Stimulated activated CD4-positive, alpha-beta T cell treated with anti-CD3 and anti-CD28 coated beads, Interleukin-4, amount 100 ng/mL, for 4 hours (primary cell): ENCODE measurements around the gene VEGFC.

Experiments used
- DNase-seq, 2 experiments: peaks; one replicate each; pipeline ENCODE4 v3.0.0-alpha.2; 2020

Gene VEGFC, protein sequence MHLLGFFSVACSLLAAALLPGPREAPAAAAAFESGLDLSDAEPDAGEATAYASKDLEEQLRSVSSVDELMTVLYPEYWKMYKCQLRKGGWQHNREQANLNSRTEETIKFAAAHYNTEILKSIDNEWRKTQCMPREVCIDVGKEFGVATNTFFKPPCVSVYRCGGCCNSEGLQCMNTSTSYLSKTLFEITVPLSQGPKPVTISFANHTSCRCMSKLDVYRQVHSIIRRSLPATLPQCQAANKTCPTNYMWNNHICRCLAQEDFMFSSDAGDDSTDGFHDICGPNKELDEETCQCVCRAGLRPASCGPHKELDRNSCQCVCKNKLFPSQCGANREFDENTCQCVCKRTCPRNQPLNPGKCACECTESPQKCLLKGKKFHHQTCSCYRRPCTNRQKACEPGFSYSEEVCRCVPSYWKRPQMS

DNA sequence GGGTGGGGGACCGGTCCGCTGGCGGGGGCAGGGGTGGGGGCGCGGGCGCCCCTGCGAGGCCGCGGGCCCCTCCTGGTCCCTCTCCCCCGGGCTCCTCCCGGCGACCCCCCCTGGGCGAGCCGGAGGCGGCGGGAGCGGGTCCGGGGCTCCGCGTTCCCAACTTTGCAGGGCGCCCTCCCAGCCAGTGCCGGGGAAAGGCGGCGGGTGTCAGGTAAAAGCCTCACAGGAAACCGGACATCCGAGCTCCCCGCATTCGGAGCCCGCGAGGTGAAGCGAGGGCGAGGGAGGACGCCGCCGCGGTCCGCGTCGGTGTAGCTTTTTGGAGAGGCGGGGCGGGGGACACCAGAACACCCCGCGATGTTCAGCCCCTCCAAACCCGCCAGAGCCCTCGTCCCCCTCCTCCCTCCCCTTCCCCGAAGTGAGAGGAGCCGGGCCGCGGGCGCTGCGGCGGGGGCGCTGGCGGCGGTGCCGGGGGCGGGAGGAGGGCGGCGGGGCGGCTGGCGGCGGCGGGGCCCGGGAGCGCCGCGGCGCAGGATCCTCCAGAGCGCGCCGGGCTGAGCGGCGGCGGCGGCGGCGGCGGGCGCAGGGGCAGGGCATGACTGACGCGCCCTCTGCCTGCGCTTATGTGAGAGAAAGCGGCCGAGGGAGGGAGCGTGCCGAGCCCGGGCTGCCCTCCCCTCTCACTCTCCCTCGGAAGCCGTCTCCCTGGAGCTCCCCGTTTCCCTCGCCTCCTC is at the start of gene VEGFC:
TSS of gene VEGFC (minus strand) at position 597 of the 734 bp plus-strand sequence. CDS start 611 bp downstream, outside the sequence.
- DNase-seq, result peak in 1 of 2 experiments; percentile 2

DNA sequence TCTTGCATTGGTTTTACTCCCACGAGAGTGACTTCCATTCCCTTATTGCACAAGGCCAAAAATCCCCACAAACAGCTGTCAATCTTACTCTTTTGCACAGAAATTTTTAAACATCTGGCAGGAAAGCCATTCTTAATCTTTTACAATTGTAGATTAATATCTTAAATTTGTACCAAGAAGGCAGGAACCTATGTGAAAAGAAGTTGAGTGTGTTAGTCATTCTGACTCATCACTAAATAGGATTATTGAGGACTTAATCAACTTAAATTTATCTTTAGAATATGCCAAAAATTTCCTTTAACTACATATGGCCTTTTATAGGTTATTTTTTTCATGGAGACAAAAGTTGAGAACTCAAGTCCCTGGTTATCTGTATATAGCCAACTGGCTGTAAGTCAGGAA is 49.0 kb upstream of the VEGFC start:
- DNase-seq, result no peak

DNA sequence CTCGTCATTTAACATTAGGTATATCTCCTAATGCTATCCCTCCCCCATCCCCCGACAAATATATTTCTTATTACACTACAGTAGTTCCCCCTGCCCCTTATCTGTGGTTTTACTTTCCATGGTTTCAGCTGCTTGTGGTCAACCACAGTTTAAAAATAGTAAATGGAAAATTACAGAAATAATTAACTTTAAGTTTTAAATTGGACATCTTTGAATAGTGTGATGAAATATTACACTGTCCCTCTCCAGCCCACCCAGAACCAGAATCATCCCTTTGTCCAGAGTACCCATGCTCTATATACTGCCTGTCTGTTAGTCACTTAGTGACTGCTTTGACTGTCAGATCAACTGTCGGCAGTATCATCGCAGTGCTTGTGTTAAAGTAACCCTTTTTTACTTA is 47.4 kb upstream of the VEGFC start:
- DNase-seq, result no peak

DNA sequence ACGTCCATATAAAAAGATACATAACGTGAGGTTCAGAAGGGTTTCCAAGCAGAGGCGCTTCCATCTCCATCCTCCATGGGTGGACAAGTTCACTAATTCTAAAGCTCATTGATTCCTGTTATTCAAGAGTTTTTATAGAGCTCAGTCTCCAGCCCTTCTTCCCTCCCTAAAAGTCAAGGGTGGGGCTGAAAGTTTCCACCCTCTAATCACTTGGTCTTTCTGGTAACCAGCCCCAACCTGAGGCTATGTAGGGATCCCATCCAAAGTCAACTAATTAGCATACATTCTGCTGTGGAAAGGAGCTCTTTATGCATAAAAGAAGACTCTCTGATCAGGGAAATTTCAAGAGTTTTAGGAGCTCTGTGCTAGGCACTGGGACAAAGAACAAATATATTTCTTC is 46.9 kb upstream of the VEGFC start:
- no peak for DNase-seq

DNA sequence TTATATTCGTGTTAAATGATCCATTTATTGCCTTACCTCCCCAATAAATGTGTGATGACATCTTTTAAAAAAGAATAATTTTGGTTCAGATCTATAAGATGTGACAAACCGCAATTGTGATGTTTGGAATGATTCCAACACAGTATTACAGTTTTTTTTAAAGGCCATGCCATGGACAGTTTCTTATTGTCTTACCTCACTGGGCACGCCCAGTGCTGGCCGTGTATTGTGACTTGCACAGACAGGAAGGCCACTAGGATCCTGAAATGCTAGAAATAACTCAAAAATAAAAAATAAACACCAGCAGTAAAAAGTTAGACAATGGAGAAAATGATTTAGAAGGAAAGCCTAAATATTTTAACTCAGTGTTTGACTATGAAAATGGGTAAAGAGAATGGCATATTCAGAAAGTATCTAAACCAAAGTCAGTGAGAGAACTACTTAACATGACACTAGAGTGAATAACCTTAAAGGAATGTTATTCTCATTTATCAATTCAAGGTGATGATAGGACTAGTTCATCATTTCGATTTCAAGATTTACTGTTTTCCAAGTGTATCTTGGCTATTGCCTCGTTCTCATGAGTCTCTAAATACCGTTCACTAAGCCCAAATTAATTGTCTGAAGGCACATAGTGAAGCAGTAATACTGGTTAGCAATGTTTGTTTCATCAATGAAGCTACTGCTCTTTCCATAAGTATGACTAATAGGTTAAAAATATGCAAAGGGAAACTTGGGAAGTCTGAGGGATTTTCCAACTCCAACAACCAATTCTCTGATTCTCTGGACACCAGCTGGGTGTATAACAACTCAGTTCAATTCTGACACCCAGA is 46.1 kb upstream of the VEGFC start:
- no peak for DNase-seq

DNA sequence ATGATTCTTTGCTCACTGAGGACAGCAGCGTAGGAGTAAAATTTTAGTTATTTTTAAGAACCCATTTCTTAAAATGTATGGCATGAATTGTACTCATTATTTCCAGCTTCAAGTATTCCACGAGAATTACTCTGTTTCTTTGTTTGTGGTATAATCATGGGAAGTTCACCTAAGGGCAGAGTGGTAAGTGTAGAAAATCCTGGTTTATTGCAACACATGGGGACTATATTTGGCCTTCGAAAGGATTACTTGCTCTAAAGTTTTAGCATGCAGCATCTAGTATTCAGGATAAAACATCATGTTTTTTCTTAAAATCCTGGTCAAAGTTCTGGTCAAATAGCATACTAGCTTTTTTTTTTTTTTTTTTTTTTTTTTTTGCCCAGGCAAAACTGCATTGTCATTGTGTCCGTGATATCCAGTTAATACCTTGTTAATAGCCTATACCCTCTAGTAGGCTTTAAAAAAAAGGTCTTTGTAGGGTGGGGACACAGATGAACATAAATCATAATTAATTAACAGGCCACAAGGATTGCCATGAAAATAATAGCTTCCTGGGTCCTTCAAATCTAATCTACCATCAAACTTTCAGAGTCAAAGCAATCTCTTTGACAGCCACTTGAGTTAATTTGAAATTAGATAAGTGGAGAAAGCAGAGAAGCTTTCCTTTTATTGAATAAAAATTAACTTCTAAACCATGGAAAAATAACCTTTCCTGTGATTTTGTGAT is 44.6 kb upstream of the VEGFC start:
- no peak for DNase-seq

DNA sequence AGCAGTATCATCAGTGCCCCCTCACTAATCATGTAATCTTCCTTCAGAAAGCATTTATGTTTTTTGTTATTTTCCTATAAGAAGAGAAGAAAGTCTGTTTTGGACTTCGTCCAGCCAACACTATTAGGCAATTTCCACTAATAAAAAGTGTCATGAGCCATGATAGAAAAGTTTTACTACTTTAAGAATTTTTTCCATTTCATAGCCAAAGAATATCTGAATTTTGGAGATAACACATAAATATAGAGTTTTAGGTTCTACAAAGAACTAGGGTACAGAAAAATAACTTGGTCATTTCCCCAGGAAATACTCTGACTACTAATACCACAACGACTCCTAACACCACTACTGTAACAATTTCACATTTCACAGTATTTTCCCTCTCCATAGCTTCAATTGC is 41.8 kb upstream of the VEGFC start:
- DNase-seq, result no peak

DNA sequence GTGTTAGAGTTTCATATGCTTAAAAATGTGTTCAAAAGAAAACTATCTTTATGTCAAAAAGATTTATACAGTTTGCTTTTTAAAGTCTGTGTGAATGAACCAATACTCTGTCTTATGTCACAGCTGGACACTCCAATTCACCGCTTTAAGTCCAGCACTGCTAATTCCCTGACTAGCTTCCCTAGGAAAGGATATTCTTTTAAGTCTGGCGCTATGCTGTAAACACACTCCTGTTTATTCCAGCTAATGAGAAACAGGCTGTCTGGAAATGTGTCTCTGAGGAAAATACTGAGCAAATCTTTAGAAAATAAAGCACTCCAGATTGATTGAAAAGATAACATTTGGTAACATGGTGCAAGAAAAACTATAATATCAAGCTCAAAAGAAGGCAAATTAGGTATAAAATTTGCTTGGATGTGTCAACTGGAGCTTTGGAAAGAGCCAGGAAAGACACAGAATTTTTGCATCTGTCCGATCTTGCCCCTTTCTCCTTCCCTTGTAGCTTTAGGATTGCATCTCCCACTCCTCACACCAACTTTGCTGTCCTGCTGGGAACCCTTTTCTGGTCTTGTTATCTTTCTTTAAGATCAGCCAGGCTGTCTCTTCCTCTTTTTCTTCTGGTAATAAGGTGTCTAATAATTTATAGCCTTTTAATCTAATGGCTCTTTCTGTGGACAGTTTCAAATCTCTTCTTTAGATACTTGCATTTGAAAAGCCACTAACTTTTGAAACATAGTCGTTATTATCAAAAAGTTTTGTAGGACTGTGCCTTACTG is 40.9 kb upstream of the VEGFC start:
- DNase-seq, result no peak

DNA sequence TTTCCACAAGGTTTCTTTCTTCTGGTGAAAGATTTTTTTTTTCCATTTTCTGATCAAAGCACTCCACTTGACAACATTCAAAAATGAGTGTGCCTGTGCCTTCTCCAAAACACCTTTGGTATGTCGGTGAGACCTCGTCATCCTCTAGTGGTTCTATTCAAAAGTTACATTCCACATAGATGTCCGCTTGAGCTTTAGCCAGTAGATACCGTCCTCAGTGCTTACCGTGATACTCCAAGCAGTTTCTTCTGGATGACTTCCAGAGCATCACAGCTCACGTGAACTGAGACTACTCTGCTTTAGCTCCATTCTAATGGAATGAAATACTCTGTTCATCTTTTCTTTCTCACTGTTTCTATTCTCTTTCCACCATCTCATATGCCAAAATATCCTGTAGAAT is 38.2 kb upstream of the VEGFC start:
- DNase-seq, result no peak

DNA sequence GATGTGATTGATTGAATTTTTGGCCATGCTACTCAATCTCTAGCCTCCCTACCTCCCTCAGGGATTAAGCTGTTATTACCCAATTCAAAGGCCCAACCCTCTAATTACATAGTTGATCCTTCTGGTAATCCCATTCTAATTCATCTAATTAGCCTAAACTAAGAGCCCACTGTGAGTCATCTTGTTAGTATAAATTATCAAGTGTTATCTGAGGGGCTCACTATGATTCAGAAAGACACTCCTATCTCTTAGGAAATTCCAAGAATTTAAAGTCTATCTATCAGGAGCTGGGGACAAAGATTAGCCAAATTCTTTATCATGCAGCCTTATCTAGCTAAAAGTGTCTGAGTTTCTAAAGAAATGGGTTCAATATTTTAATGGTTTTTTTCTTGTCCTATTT is 32.9 kb upstream of the VEGFC start:
- no peak for DNase-seq

DNA sequence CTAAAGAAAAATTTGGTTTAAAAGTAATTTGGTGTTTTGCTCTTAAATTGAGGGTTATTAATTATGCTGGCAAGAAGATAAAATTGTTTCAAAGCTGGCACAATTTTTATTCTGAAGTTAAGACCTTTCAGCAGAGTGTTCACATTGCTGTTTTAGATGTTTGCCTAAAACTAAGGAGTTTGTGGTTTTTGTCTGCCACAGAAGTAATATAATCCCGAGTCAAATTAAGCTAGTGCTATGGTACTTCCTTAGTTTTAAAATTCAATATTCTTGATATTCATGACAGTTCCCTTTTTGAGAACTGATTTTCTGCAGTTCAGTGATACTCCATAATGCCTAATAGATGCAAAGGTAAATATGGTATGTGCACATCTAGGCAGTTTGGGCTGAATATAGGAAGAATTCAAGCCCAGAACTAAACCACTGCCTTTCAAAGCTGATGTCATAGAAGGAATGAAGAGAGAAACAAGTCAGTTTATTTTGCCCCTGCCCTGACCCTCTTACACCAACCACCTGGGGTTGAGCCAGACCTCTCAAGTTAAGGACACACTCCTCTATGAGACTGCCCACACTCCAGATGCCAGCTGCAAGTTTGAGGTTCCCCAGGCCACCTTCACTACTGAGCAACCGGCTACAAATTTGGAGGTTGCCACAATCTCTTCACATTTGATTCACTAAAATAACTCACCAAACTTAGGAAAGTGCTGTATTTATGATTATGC is 32.1 kb upstream of the VEGFC start:
- DNase-seq, result no peak

DNA sequence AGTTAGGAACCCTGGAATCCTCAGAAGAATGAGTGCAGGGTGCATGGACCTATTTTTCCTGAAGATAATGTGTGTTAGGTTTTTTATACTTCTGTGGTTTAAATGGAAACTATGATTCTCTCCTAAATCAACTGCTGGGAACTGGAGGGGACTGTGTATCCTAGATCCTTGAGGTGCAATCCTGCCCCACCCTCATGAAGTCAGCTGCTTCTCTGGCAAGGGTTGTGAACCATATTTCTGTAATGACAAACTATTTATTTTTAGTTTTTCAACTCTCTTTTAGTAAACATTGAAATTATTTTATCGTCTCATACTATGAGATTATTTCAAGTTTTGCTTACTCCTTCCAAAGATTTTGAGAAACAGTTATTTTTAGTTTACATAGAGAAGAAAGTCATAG is 25.8 kb upstream of the VEGFC start:
- DNase-seq, result no peak

DNA sequence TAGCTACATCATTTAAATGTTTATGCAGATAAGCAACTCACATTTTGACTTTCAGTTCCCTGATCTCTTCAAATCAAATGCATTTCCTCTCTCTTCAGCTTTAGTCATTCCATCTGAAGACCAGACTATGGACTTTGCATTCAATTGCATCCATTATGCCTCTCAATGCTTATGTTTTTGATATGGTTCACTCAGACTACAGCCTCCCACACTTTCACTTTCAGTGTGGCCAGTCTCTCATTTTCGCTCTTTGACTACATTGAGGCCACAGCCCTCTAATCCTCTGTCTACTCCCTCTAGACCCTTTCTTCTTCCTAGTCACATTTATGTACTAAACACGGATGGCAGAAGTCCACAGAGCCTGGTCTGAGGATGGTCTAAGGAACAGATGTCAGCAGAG is 24.5 kb upstream of the VEGFC start:
- no peak for DNase-seq

DNA sequence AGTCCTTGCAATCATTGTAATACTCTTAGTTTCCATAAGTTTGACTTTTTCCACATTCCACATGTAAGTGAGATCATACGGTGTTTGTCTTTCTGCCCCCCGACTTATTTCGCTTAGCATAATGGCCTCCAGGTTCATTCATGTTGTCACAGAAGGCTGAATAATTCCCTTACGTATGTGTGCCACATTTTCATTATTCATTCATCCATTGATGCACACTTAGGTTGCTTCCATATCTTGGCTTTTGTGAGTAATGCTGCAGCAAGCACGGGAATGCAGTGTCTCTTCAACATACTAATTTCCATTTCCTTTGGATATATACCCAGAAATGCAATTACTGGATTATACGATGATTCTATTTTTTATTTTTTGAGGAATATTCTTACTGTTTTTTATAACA is 22.0 kb upstream of the VEGFC start:
- no peak for DNase-seq

DNA sequence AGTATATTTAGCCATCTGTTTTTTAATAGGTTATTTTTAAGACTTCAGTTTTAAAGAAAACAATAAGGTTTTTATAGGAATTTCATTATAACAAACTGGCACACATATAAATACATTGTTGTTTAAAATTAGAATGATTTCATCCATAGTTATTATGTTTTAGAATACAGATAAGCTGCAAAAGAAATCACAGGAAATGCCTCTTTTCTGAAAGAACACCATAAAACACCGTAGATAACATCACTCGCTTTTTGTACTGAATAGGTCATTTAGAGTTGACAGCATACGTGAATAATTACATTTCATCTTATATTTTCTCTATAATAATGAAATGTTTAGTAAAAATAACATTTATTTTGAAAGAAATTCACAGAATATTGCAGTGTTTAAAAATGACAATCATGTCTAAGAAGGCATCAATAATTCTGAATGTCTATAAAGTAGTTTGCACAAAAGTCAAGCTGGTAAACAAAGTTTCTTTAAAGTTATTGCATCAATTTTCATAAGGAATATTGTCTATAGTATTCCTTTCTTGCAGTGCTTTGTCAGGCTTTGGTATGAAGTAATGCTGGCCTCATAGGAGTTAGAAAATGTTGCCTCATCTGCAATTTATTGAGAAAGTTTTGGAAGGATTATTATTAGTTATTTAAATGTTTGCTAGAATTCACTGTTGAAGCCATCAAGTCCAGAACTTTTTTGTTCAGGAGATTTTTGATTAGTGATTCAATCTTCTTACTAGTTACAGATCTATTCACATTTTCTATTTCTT is 17.9 kb upstream of the VEGFC start:
- DNase-seq, result no peak

DNA sequence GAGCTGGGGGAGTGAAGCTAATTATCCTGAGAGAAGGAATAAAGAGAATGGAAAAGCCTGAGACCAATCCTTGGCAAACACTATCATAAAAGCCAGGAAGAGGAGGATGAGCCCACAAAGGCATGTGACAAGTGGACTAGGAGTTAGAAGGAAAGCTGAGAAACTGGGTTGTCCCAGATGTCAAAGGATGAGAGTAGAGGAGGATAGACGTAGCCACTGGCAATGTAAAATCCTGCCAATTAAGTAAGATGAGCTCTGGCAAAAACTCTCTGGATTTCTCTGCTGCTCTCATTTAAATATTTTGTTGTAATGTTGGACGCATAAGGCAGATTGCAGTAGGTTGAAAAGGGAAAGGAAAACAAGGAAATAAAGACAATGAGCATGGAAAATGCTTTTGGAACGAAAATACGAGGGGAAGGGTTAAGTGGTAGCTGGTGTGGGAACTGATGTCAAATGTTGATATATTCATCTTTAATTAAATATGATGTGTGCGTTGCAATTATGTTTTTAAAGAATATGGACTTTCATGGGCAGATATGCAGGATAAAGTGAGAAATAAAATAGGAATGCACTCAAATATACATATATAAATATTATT is 14.2 kb upstream of the VEGFC start:
- no peak for DNase-seq

DNA sequence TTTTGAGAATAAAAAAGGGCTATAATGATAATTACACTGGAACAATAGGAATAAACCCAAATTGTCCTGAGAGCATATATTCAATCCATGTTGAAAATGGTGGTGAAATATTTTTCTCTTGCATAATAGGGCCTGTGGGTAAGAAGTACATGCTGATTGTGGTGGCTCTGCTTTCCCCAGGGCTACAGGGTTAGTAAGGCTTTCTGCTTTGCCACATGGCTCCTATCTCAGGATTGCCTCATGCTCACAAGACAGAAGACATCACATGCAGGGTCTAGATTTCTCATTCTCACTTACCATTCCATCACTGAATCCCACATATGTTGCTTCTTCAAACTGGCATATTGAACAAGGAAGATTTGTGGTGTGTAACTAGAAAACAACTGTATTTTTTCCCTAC is 12.4 kb upstream of the VEGFC start:
- DNase-seq, result no peak

DNA sequence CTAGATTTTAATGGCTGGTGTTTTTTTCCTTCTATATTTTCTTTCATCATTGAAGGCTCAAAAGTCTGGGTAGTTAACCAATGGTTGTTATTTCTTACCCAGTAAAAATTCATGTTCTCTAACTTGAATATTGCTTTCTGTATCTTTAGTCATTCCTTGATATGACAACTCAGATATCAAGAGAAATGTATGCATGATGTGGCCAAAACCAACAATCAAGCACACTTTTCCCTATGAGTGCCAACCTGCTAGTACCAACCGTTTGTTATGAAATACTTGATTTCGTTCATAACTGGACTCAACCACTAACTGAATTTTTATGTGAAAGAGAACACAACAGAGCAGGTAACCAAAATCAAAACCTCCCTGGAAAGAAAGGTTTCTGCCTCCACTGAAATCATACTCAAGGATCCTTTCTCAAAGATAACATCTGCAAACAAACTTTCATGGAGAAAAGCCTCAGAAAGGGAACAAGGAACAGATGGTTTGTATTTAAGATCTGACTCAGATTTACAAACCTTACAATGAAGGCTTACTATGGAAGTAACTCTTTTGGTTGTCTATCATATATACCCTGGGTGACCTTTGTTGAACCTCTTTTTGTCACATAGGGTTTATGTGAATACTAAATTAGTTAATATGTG is 8.3 kb upstream of the VEGFC start:
- no peak for DNase-seq

DNA sequence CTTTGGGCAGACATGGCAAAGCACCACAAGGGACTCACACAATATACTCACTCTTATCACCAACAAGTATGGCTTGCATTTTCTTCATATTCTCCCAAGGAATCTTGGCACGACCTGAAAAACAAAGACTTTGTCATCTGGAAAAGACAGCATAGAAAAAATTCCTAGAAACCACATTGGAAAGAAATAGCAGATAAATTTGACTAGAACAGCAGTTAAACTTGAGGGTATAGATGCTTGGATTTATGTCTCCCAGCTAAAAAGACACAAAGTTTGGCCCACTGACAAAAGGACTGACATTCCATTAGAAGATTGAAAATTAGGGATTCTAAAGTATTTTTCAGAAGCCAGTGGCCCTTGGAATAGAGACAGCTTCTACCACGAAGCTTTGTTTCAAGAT is 6.9 kb upstream of the VEGFC start:
- no peak for DNase-seq

DNA sequence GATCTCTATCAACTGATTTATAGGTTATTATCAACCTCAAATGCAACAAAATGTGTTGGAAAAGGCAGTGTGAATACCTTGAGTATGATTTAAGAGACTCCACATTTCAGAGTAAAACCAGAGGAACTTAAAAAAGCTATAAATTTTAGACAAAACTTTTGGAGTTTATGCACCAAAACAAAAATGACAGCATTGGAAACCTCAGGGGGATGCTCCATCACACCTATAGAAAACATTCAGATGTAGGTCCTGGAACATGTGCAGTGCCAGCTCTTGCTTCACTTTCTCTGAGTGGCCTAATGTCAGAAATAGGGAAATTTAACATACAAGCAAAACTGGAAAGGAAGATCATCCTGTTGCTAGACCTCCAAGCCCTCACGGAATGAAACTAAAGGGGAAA is 5.8 kb upstream of the VEGFC start:
- DNase-seq, result no peak
